Type B pancreatic cell (in vitro differentiated cells): ENCODE measurements around the gene TBC1D22A. TPM values are rescaled to one million over a fixed set of nuclear protein-coding genes. Genes with fewer than 3 reads are reported as not detected.
A peak's percentile ranks its signal among the peaks of the same experiment; 100 is the strongest.

ENCODE experiments used
- DNase-seq: peaks from one replicate; pipeline ENCODE4 v3.0.0; 2021; ENCODE audit warnings: mixed read lengths; ENCODE audit not compliant: unreplicated experiment; ENCODE audit errors: extremely low spot score
- H3K27ac Mint-ChIP-seq: 2 replicates; pipeline ENCODE4 v1.8.0; 2021; ENCODE audit warnings: mild to moderate bottlenecking, mixed read lengths
- H3K27me3 Mint-ChIP-seq: 2 replicates; pipeline ENCODE4 v1.8.0; 2021; ENCODE audit warnings: mixed read lengths
- H3K36me3 Mint-ChIP-seq: 2 replicates; pipeline ENCODE4 v1.8.0; 2021; ENCODE audit warnings: mixed read lengths
- H3K4me1 Mint-ChIP-seq: one replicate; pipeline ENCODE4 v1.8.0; 2021; ENCODE audit warnings: mixed read lengths; ENCODE audit not compliant: unreplicated experiment
- H3K4me3 Mint-ChIP-seq: 2 replicates; pipeline ENCODE4 v1.8.0; 2021; ENCODE audit warnings: mild to moderate bottlenecking, mixed read lengths
- H3K9me3 Mint-ChIP-seq: 2 replicates; pipeline ENCODE4 v1.8.0; 2021; ENCODE audit warnings: mixed read lengths
- total RNA-seq: library from RNA; stranded (reverse); gene quantifications from 2 replicates; pipeline ENCODE4 v1.2.1, GENCODE V29; 2021; ENCODE audit warnings: low replicate concordance
- TF ChIP-seq, protein P1 (sequence below): fragments of 200-600 bp; sonication (generic); conservative IDR thresholded peaks from 2 replicates; pipeline ENCODE4 v1.5.0; 2021; ENCODE audit warnings: antibody characterized with exemption, mild to moderate bottlenecking

The TBC1D22A gene
- total RNA-seq, 1 donor from 2014 or later = 16.2 TPM

- H3K27ac Mint-ChIP-seq = no peak overlapping the region
- H3K27me3 Mint-ChIP-seq = no peaks in the 10 kb centered on the region
- TF ChIP-seq, protein P1, sequence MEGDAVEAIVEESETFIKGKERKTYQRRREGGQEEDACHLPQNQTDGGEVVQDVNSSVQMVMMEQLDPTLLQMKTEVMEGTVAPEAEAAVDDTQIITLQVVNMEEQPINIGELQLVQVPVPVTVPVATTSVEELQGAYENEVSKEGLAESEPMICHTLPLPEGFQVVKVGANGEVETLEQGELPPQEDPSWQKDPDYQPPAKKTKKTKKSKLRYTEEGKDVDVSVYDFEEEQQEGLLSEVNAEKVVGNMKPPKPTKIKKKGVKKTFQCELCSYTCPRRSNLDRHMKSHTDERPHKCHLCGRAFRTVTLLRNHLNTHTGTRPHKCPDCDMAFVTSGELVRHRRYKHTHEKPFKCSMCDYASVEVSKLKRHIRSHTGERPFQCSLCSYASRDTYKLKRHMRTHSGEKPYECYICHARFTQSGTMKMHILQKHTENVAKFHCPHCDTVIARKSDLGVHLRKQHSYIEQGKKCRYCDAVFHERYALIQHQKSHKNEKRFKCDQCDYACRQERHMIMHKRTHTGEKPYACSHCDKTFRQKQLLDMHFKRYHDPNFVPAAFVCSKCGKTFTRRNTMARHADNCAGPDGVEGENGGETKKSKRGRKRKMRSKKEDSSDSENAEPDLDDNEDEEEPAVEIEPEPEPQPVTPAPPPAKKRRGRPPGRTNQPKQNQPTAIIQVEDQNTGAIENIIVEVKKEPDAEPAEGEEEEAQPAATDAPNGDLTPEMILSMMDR = no peak
- H3K36me3 Mint-ChIP-seq = peaks cover 7% of the 10 kb centered on the region
- no peak overlapping the region for H3K4me3 Mint-ChIP-seq
- no peak for DNase-seq
- peaks cover 8% of the 10 kb centered on the region for H3K9me3 Mint-ChIP-seq
- H3K4me1 Mint-ChIP-seq = peaks cover 26% of the 10 kb centered on the region
These were observed 332.4 kb downstream of the TBC1D22A start for GRCh38 chr22:47094861-47095330.

GRCh38 chr22:47095395-47096122 is 333.1 kb downstream of the TBC1D22A start:
- H3K4me1 Mint-ChIP-seq = peaks cover 25% of the 10 kb centered on the region
- peak; percentile 37 for DNase-seq
- H3K27me3 Mint-ChIP-seq = no peaks in the 10 kb centered on the region
- H3K4me3 Mint-ChIP-seq = no peak overlapping the region
- peaks cover 8% of the 10 kb centered on the region for H3K9me3 Mint-ChIP-seq
- H3K27ac Mint-ChIP-seq = no peak overlapping the region
- peaks cover 9% of the 10 kb centered on the region for H3K36me3 Mint-ChIP-seq
- TF ChIP-seq, protein P1 = no peak

DNA sequence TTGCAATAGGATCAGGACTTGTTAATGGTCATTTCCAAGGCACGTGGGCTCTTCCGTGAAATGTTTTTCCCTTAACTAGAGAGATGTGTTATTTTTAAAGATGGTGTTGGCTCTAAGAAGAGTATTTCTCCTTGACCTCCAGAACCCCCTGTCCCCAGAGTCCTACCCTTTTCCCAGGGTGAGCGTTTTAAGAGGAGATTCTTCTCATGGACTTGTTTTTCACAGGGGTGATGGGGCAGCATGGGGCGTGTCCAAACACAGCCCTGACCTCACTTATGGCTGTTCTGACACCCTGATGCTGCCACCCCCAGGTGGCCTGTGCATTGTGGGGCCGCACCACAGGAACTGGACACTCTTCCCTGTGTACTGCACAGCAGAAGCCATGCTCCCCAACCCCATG is 335.7 kb downstream of the TBC1D22A start:
- Mint-ChIP-seq H3K4me3 (no peak overlapping the region), H3K36me3 (peaks cover 10% of the 10 kb centered on the region), H3K27ac (no peak overlapping the region), H3K9me3 (peaks cover 6% of the 10 kb centered on the region), H3K27me3 (no peaks in the 10 kb centered on the region), H3K4me1 (peaks cover 6% of the 10 kb centered on the region)
- DNase-seq = no peak
- TF ChIP-seq, protein P1 = no peak

GRCh38 chr22:47098554-47098953 is 336.1 kb downstream of the TBC1D22A start:
- H3K4me3 Mint-ChIP-seq = no peak overlapping the region
- no peak overlapping the region for H3K27ac Mint-ChIP-seq
- no peaks in the 10 kb centered on the region for H3K27me3 Mint-ChIP-seq
- H3K9me3 Mint-ChIP-seq = peaks cover 6% of the 10 kb centered on the region
- H3K4me1 Mint-ChIP-seq = peaks cover 6% of the 10 kb centered on the region
- TF ChIP-seq, protein P1 = no peak
- peaks cover 10% of the 10 kb centered on the region for H3K36me3 Mint-ChIP-seq
- DNase-seq = peak; percentile 62

DNA sequence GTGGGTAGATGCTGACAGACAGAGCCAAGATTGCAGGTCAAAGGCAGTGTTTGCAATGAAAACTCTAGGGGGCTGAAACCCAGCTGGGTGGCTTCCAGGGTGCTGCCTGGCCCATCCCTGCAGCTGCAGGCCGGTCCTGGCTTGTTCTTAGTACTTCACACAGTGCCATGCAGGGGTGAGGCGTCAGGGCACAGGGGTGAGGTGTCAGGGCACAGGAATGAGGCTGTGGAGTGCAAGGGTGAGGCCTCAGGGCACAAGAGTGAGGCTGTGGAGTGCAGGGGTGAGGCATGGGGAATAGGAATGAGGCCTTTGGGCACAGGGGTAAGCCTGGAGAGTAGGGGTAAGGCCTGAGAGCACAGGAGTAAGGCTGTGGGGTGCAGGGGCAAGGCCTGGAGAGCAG is 337.6 kb downstream of the TBC1D22A start:
- TF ChIP-seq, protein P1 = no peak
- H3K4me3 Mint-ChIP-seq = no peak overlapping the region
- no peaks in the 10 kb centered on the region for H3K27me3 Mint-ChIP-seq
- peaks cover 10% of the 10 kb centered on the region for H3K36me3 Mint-ChIP-seq
- peaks cover 6% of the 10 kb centered on the region for H3K4me1 Mint-ChIP-seq
- H3K27ac Mint-ChIP-seq = peak overlapping the region; percentile 48
- DNase-seq = peak; percentile 58
- H3K9me3 Mint-ChIP-seq = peaks cover 6% of the 10 kb centered on the region
